ENCODE data around the gene EEFSEC. TPM values are rescaled to one million over a fixed set of nuclear protein-coding genes. Genes with fewer than 3 reads are reported as not detected.

EEFSEC gene
- total RNA-seq, 1 donor from 2014 or later = 15.6 TPM

DNA sequence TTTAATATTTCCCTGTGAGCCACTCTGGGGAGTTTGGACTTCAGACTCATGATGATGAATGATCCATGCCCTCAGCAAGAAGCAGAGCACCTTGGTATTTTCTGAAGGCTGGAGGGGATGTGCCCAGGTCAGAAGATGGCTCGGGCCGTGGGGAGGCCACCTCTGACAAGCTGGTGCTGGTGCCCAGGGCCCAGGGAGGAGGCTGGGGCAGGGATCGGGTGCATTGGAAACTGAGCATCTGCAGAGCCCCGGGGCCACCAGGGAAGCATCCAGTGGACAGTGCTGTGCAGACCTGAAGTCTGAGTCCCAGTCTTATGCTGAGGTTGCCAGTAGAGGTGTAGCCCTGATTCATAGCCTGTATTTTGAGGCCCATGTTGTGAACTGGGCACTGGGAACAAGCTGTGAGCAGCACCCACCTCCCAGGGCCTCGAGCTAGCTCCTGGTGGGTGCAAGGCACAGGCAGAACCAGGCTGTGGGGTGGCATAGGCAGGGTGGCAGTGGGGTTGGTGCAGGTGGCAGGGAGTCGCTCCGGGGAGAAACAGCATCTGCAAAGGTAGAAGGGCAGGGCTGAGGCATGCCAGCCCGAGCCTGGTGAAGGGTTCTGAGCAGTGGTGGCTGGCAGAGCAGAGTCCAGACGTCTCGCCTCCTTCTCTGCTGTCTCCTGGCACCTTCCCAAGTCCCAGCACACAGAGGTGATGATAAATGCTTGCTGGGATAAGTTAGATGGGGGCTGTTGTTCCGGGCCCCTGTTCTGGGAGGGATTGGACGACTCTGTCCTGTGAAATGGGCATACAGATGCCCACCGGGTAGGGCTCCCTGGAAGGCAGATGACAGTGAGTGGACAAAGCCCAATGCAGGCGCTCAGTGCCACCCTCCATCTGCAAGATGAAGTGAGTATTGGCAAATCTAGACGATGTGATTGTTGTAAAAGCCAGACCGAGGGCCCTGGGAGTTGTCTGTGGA, 302.8 kb downstream of the EEFSEC start:
- Mint-ChIP-seq H3K4me1 (ENCODE audit: unreplicated experiment) (no peaks in the 10 kb centered on the region), H3K27me3 (ENCODE audit: unreplicated experiment) (peaks cover 56% of the 10 kb centered on the region), H3K36me3 (ENCODE audit: unreplicated experiment) (no peaks in the 10 kb centered on the region), H3K4me3 (ENCODE audit: unreplicated experiment) (no peak overlapping the region), H3K27ac (ENCODE audit: unreplicated experiment) (no peak overlapping the region), H3K9me3 (ENCODE audit: unreplicated experiment) (no peaks in the 10 kb centered on the region)
- DNase-seq (ENCODE audit: extremely low spot score, unreplicated experiment) = no peak
- TF ChIP-seq, protein P1, sequence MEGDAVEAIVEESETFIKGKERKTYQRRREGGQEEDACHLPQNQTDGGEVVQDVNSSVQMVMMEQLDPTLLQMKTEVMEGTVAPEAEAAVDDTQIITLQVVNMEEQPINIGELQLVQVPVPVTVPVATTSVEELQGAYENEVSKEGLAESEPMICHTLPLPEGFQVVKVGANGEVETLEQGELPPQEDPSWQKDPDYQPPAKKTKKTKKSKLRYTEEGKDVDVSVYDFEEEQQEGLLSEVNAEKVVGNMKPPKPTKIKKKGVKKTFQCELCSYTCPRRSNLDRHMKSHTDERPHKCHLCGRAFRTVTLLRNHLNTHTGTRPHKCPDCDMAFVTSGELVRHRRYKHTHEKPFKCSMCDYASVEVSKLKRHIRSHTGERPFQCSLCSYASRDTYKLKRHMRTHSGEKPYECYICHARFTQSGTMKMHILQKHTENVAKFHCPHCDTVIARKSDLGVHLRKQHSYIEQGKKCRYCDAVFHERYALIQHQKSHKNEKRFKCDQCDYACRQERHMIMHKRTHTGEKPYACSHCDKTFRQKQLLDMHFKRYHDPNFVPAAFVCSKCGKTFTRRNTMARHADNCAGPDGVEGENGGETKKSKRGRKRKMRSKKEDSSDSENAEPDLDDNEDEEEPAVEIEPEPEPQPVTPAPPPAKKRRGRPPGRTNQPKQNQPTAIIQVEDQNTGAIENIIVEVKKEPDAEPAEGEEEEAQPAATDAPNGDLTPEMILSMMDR (IDR thresholded peaks at IDR 0.05) = no peak

- Mint-ChIP-seq H3K36me3 (ENCODE audit: unreplicated experiment) (no peaks in the 10 kb centered on the region), H3K4me1 (ENCODE audit: unreplicated experiment) (no peaks in the 10 kb centered on the region), H3K9me3 (ENCODE audit: unreplicated experiment) (no peaks in the 10 kb centered on the region), H3K27me3 (ENCODE audit: unreplicated experiment) (peaks cover 47% of the 10 kb centered on the region), H3K27ac (ENCODE audit: unreplicated experiment) (no peak overlapping the region), H3K4me3 (ENCODE audit: unreplicated experiment) (no peak overlapping the region)
- DNase-seq (ENCODE audit: extremely low spot score, unreplicated experiment) = no peak
- TF ChIP-seq, protein P1 (IDR thresholded peaks at IDR 0.05) = no peak
These were observed 303.8 kb downstream of the EEFSEC start for GRCh38 chr3:128456776-128457715.

DNA sequence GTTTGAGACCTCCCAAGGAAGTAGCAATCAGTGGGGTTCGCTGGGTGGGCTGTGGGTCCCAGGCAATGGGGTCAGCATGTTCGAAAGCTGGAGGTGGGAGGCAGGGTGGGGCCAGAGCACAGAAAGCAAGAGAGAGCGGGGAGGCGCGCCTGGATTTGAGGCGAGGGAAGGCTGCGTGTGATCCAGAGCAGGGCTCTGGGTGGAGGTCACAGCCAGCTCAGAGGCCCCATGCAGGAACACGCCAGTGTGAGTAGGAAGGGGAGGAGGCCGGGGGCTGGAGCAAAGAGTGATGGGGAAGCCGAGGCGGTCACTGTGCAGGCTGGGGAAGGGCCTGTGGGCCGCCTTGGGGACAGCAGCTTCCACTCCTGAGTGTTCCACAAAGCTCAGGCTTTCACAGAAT, 304.7 kb downstream of the EEFSEC start:
- TF ChIP-seq, protein P1 (IDR thresholded peaks at IDR 0.05) = no peak
- H3K27me3 Mint-ChIP-seq (ENCODE audit: unreplicated experiment) = peaks cover 43% of the 10 kb centered on the region
- no peak for DNase-seq (ENCODE audit: extremely low spot score, unreplicated experiment)
- H3K27ac Mint-ChIP-seq (ENCODE audit: unreplicated experiment) = no peak overlapping the region
- H3K36me3 Mint-ChIP-seq (ENCODE audit: unreplicated experiment) = no peaks in the 10 kb centered on the region
- no peaks in the 10 kb centered on the region for H3K9me3 Mint-ChIP-seq (ENCODE audit: unreplicated experiment)
- no peak overlapping the region for H3K4me3 Mint-ChIP-seq (ENCODE audit: unreplicated experiment)
- no peaks in the 10 kb centered on the region for H3K4me1 Mint-ChIP-seq (ENCODE audit: unreplicated experiment)

Other genes with a start within 250 kb of the EEFSEC start
- gene KBTBD12, start 238.2 kb upstream of the EEFSEC start, total RNA-seq = not detected in 2 replicates
- gene SEC61A1, start 101.0 kb upstream of the EEFSEC start, total RNA-seq = 307 and 310 TPM in 2 replicates
- 34.1 and 34.3 TPM in 2 replicates for gene RUVBL1, start 29.7 kb upstream of the EEFSEC start, total RNA-seq